Breast epithelium (tissue), 4 donors: ENCODE data around the gene NPSR1. TPM values are rescaled to one million over a fixed set of nuclear protein-coding genes. Genes with fewer than 3 reads are reported as not detected.

Source experiments
- DNase-seq, 2 donors: peaks; one replicate each; pipeline ENCODE4 v3.0.0-alpha.2; 2019; ENCODE audit warnings: low spot score in 2 of 2
- H3K27ac ChIP-seq, 2 donors: fragments of 200-600 bp; sonication (generic) in 1 of 2; one replicate each; pipeline ENCODE4 v1.5.1; 2016 to 2019; ENCODE audit warnings: mild to moderate bottlenecking in 1 of 2
- H3K27me3 ChIP-seq, 2 donors: fragments of 200-600 bp; sonication (generic) in 1 of 2; one replicate each; pipeline versions ENCODE4 v1.5.1 to v1.6.0; 2017 to 2019; ENCODE audit warnings: control low read depth in 1 of 2, mild to moderate bottlenecking in 1 of 2
- H3K36me3 ChIP-seq: fragments of 200-600 bp; one replicate; pipeline ENCODE4 v1.5.1; 2019
- H3K4me1 ChIP-seq, 2 donors: fragments of 200-600 bp; sonication (generic); one replicate each; pipeline ENCODE4 v1.5.1; 2016 to 2019; ENCODE audit warnings: control low read depth in 1 of 2
- H3K4me3 ChIP-seq, 3 donors: fragments of 200-600 bp; sonication (generic); 1 replicate in 2 of 3; 2 replicates in 1 of 3; pipeline ENCODE4 v1.5.1; 2016 to 2019; ENCODE audit warnings: mild to moderate bottlenecking in 3 of 3, moderate library complexity in 2 of 3
- H3K9me3 ChIP-seq, 2 donors: fragments of 200-600 bp; sonication (generic) in 1 of 2; one replicate each; pipeline ENCODE4 v1.5.1; 2016 to 2019; ENCODE audit warnings: control low read depth in 1 of 2
- POLR2A ChIP-seq: fragments of 450-650 bp; IDR thresholded peaks from one replicate; pipeline ENCODE4 v1.6.1; 2016; ENCODE audit warnings: antibody characterized with exemption, mild to moderate bottlenecking, moderate library complexity
- POLR2AphosphoS5 ChIP-seq, 3 donors: sonication (generic); formaldehyde crosslinking; IDR thresholded peaks; one replicate each; pipeline ENCODE4 v1.6.1; 2017; ENCODE audit warnings: antibody characterized with exemption in 3 of 3
- intact Hi-C: fragments of 100-400 bp; cut with DNase I; formaldehyde crosslinking; loops from one replicate; pipeline ENCODE4 v1.15.1; 2023; ENCODE audit warnings: low total_unique reads
- total RNA-seq, 3 donors: library from RNA; depleted of rRNA; stranded (reverse); fragments of >200 nt; gene quantifications; one replicate each; pipeline ENCODE4 v1.1.0, GENCODE V29; 2016
- TF ChIP-seq, protein P1 (sequence below), 3 donors: fragments of 450-650 bp; IDR thresholded peaks; one replicate each; pipeline ENCODE4 v1.5.1; 2016 to 2017; ENCODE audit warnings: antibody characterized with exemption in 3 of 3, mild to moderate bottlenecking in 3 of 3, moderate library complexity in 3 of 3

The NPSR1 gene
- total RNA-seq, 3 donors from 2014 or later: not detected

DNA sequence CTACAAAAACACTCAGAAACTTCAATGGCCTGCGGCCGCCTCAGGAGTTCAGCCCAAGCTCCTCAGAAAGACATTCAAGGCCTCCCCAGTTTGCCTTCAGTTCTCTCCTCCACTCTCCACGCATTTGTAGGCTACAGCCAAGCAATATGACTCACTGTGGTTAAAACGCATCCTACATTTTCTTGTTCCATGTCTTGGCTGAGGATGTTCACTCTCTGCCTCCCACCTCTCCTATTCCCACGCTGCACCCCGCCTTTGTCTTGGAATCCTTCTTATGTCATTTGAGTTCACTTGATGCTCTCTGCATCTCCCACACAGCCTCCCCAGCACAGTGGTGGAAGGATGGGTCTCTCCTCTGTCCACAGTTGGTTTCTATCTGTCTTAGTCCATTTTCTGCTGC lies 184.8 kb downstream of the NPSR1 start:
- TF ChIP-seq, protein P1, sequence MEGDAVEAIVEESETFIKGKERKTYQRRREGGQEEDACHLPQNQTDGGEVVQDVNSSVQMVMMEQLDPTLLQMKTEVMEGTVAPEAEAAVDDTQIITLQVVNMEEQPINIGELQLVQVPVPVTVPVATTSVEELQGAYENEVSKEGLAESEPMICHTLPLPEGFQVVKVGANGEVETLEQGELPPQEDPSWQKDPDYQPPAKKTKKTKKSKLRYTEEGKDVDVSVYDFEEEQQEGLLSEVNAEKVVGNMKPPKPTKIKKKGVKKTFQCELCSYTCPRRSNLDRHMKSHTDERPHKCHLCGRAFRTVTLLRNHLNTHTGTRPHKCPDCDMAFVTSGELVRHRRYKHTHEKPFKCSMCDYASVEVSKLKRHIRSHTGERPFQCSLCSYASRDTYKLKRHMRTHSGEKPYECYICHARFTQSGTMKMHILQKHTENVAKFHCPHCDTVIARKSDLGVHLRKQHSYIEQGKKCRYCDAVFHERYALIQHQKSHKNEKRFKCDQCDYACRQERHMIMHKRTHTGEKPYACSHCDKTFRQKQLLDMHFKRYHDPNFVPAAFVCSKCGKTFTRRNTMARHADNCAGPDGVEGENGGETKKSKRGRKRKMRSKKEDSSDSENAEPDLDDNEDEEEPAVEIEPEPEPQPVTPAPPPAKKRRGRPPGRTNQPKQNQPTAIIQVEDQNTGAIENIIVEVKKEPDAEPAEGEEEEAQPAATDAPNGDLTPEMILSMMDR (IDR thresholded peaks at IDR 0.05): no peak
- DNase-seq: no peak
- intact Hi-C loops: no loop called here
- Histone ChIP-seq H3K4me3 (no peak overlapping the region), H3K36me3 (no peaks in the 10 kb centered on the region), H3K9me3 (no peaks in the 10 kb centered on the region), H3K27me3 (no peaks in the 10 kb centered on the region), H3K4me1 (no peaks in the 10 kb centered on the region), H3K27ac (no peak overlapping the region)

- no peak overlapping the region for H3K4me3 ChIP-seq
- H3K27me3 ChIP-seq: no peaks in the 10 kb centered on the region
- H3K4me1 ChIP-seq: no peaks in the 10 kb centered on the region
- intact Hi-C loops: no loop called here
- H3K27ac ChIP-seq: no peak overlapping the region
- no peak for DNase-seq
- no peaks in the 10 kb centered on the region for H3K9me3 ChIP-seq
- TF ChIP-seq POLR2AphosphoS5 (IDR thresholded peaks at IDR 0.05) (no peak), POLR2A (no peak)
- TF ChIP-seq, protein P1 (IDR thresholded peaks at IDR 0.05): no peak
- no peaks in the 10 kb centered on the region for H3K36me3 ChIP-seq
Measured at GRCh38 chr7:34844406-34844805, 186.4 kb downstream of the NPSR1 start.

- Histone ChIP-seq H3K27ac (no peak overlapping the region), H3K4me1 (no peaks in the 10 kb centered on the region), H3K9me3 (no peaks in the 10 kb centered on the region), H3K4me3 (no peak overlapping the region), H3K36me3 (no peaks in the 10 kb centered on the region), H3K27me3 (no peaks in the 10 kb centered on the region)
- intact Hi-C loops: no loop called here
- TF ChIP-seq, protein P1 (IDR thresholded peaks at IDR 0.05): no peak
- TF ChIP-seq POLR2AphosphoS5 (IDR thresholded peaks at IDR 0.05): no peak
- TF ChIP-seq POLR2A: no peak
- DNase-seq: no peak
Measured at GRCh38 chr7:34844936-34845665, 187.1 kb downstream of the NPSR1 start.

DNA sequence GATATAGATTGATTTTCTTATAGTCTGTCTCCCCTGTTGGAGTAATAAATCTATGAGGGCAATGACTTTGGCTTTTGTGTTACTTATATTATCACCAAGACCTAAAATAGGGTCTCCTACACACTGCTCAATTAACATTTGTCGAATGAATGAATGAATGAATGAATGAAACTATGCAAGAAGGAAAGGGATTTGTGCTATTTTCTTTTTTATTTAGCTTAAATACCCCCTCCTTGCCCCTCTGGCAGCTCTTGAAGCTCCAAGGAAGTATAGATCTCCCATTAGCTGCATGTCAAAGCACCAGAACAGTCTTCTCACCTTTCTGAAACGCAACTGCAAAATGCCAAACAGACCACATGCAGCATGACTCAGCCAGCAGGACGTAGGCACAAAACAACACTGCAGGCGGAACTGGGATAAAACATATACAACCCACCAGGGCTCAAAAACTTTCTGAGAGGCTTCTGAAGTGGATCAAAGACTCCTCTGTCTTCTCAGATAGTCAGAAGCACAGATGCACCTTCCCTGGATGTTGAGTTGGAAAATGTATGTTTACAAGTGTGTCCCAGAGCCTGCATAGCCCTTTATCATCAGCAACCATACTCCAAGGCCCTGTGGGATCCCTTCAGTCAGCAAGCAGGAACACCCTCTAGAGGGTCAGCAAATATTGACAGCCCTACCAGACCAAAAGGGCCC lies 187.8 kb downstream of the NPSR1 start:
- DNase-seq: no peak
- Histone ChIP-seq H3K9me3 (no peaks in the 10 kb centered on the region), H3K4me1 (no peaks in the 10 kb centered on the region), H3K27me3 (no peaks in the 10 kb centered on the region), H3K27ac (no peak overlapping the region), H3K4me3 (no peak overlapping the region), H3K36me3 (no peaks in the 10 kb centered on the region)
- intact Hi-C loops: no loop called here
- no peak for TF ChIP-seq POLR2AphosphoS5 (IDR thresholded peaks at IDR 0.05)
- TF ChIP-seq POLR2A: no peak
- TF ChIP-seq, protein P1 (IDR thresholded peaks at IDR 0.05): no peak

DNA sequence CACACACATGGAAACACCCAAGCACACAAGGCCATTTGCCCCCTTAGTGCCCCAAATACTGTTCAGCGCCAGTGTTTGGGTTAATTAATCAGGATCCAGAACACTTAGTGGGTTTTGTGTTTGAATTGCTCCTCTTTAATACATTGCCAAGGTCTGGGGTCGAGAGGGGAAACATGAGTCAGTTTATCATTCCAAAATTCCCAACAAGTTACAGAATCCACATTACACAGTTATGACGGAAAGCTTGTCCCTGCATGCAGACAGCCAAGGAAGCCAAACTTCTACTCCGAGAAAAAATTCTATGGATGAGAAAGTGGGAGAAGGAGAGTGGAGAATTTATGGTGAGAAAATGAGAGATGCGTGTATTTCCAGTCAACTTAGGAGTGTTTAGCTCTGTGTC lies 189.0 kb downstream of the NPSR1 start:
- H3K27me3 ChIP-seq: no peaks in the 10 kb centered on the region
- no peaks in the 10 kb centered on the region for H3K36me3 ChIP-seq
- TF ChIP-seq, protein P1 (IDR thresholded peaks at IDR 0.05): no peak
- TF ChIP-seq POLR2AphosphoS5 (IDR thresholded peaks at IDR 0.05): no peak
- TF ChIP-seq POLR2A: no peak
- no peaks in the 10 kb centered on the region for H3K4me1 ChIP-seq
- no peaks in the 10 kb centered on the region for H3K9me3 ChIP-seq
- DNase-seq: no peak
- intact Hi-C loops: no loop called here
- no peak overlapping the region for H3K4me3 ChIP-seq
- H3K27ac ChIP-seq: no peak overlapping the region
